GM23338 (cell line): ENCODE measurements around the gene INHBC. TPM values are rescaled to one million over a fixed set of nuclear protein-coding genes. Genes with fewer than 3 reads are reported as not detected.

ENCODE experiments used
- ATAC-seq: fragments of 200-7000 bp; cut with Tn5 transposase; 3 replicates; pipeline ENCODE4 v1.9.1; 2020
- DNase-seq: peaks from one replicate; pipeline ENCODE4 v3.0.0-alpha.2; 2015; ENCODE audit warnings: low spot score
- H2AFZ ChIP-seq: fragments of 200-600 bp; sonication (generic); 2 replicates; pipeline ENCODE4 v1.8.0; 2016; ENCODE audit warnings: antibody characterized with exemption, mild to moderate bottlenecking, moderate library complexity
- H3F3A ChIP-seq: fragments of 200-600 bp; sonication (generic); replicated peaks from 2 replicates; pipeline ENCODE4 v1.8.0; 2017; ENCODE audit warnings: antibody characterized with exemption, mixed run types, low read depth
- H3K27ac ChIP-seq: fragments of 200-600 bp; sonication (generic); 2 replicates; pipeline ENCODE4 v1.6.1; 2016; ENCODE audit warnings: low read depth
- H3K27me3 ChIP-seq: fragments of 200-600 bp; sonication (generic); 2 replicates; pipeline ENCODE4 v1.8.0; 2016; ENCODE audit warnings: mild to moderate bottlenecking, mixed run types, moderate library complexity; ENCODE audit not compliant: insufficient read depth
- H3K36me3 ChIP-seq: fragments of 200-600 bp; sonication (generic); 2 replicates; pipeline ENCODE4 v1.8.0; 2016; ENCODE audit warnings: mild to moderate bottlenecking; ENCODE audit not compliant: insufficient read depth
- H3K4me1 ChIP-seq: fragments of 200-600 bp; sonication (generic); 2 replicates; pipeline ENCODE4 v1.8.0; 2016; ENCODE audit warnings: mild to moderate bottlenecking, moderate library complexity; ENCODE audit not compliant: insufficient read depth
- H3K4me2 ChIP-seq: fragments of 200-600 bp; sonication (generic); 2 replicates; pipeline ENCODE4 v1.7.1; 2017; ENCODE audit warnings: mixed run types
- H3K4me3 ChIP-seq: fragments of 200-600 bp; sonication (generic); 2 replicates; pipeline ENCODE4 v1.6.1; 2016; ENCODE audit warnings: mixed run types
- H3K79me2 ChIP-seq: fragments of 200-600 bp; sonication (generic); replicated peaks from 2 replicates; pipeline ENCODE4 v1.8.0; 2017; ENCODE audit warnings: mild to moderate bottlenecking; ENCODE audit not compliant: insufficient read depth
- H3K9me2 ChIP-seq: fragments of 200-600 bp; sonication (generic); 2 replicates; pipeline ENCODE4 v1.8.0; 2017; ENCODE audit not compliant: insufficient read depth
- H4K20me1 ChIP-seq: fragments of 200-600 bp; sonication (generic); replicated peaks from 2 replicates; pipeline ENCODE4 v1.8.0; 2017; ENCODE audit warnings: mild to moderate bottlenecking; ENCODE audit not compliant: insufficient read depth
- H3K27ac Mint-ChIP-seq: 2 replicates; pipeline ENCODE4 v1.8.0; 2020; ENCODE audit warnings: inconsistent platforms, mild to moderate bottlenecking, moderate library complexity, mixed read lengths
- H3K27me3 Mint-ChIP-seq: 3 replicates; pipeline ENCODE4 v1.8.0; 2022; ENCODE audit warnings: low read depth, mild to moderate bottlenecking, moderate library complexity, mixed read lengths, inconsistent platforms; ENCODE audit not compliant: insufficient read depth, poor library complexity
- H3K36me3 Mint-ChIP-seq: 3 replicates; pipeline ENCODE4 v1.8.0; 2021; ENCODE audit warnings: low read depth, mild to moderate bottlenecking, inconsistent platforms, moderate library complexity, mixed read lengths
- H3K4me1 Mint-ChIP-seq: 3 replicates; pipeline ENCODE4 v1.8.0; 2020; ENCODE audit warnings: mild to moderate bottlenecking, inconsistent platforms, mixed read lengths
- H3K4me3 Mint-ChIP-seq: 3 replicates; pipeline ENCODE4 v1.8.0; 2021; ENCODE audit warnings: moderate library complexity, mild to moderate bottlenecking, inconsistent platforms, mixed read lengths
- H3K9me3 Mint-ChIP-seq: 3 replicates; pipeline ENCODE4 v1.8.0; 2020; ENCODE audit warnings: moderate library complexity, mild to moderate bottlenecking, inconsistent platforms, mixed read lengths
- EZH2 ChIP-seq: fragments of 200-600 bp; sonication (generic); IDR thresholded peaks from one replicate; pipeline ENCODE4 v1.8.0; 2017; ENCODE audit warnings: antibody characterized with exemption, mild to moderate bottlenecking, low read depth; ENCODE audit not compliant: unreplicated experiment
- polyA plus RNA-seq: library from polyadenylated mRNA; unstranded; fragments of >200 nt; fragmentation: Nextera tagmentation; extraction: Ambion mirVana; gene quantifications from 2 replicates; pipeline ENCODE4 v1.2.1, GENCODE V29; 2016
- total RNA-seq: library from RNA; depleted of rRNA; stranded (reverse); fragments of >200 nt; shearing (Covaris generic); gene quantifications from 2 replicates; pipeline ENCODE4 v1.2.3, GENCODE V29; 2014
- TF ChIP-seq, protein P1 (sequence below): fragments of 250-450 bp; sonication (Bioruptor Pico); IDR thresholded peaks from 2 replicates; pipeline ENCODE4 v1.5.0; 2020; ENCODE audit warnings: mild to moderate bottlenecking, moderate library complexity
- TF ChIP-seq, protein P2 (sequence below), 2 experiments: fragments of 200-600 bp in 1 of 2; sonication (generic) in 1 of 2; conservative IDR thresholded peaks; 2 replicates each; pipeline versions ENCODE4 v1.5.1 to v1.6.1; 2016 to 2017; ENCODE audit warnings: antibody characterized with exemption in 2 of 2, low read depth in 2 of 2, mild to moderate bottlenecking in 2 of 2, moderate library complexity in 1 of 2
- TF ChIP-seq, protein P3 (sequence below): IDR thresholded peaks from 2 replicates; pipeline ENCODE4 v1.6.1; 2016; ENCODE audit warnings: antibody characterized with exemption

The INHBC gene
- total and polyA plus RNA-seq, 2 experiments from 2014 or later, result 0.53 TPM; not detected in 1

DNA sequence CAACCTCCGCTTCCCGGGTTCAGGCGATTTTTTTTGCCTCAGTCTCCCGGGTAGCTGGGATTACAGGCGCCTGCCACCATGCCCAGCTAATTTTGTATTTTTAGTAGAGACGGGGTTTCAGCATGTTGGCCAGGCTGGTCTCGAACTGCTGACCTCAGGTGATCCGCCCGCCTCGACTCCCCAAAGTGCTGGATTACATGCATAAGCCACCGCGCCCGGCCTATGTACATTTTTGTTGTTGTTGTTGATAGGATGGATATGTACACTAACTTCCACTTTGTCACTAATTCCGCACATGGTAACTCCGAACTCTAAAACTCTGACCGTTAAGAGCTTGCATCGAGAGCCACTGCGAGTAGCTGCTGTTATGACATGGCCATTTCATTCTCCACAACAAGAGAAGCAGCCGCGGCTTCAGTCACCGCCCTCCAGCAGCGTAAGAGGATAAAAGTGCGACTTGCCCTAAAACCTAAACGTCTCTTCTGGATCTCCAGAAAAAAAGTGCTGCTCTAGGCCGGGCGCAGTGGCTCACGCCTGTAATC lies 52.5 kb downstream of the INHBC start (continued):
- TF ChIP-seq, protein P1, sequence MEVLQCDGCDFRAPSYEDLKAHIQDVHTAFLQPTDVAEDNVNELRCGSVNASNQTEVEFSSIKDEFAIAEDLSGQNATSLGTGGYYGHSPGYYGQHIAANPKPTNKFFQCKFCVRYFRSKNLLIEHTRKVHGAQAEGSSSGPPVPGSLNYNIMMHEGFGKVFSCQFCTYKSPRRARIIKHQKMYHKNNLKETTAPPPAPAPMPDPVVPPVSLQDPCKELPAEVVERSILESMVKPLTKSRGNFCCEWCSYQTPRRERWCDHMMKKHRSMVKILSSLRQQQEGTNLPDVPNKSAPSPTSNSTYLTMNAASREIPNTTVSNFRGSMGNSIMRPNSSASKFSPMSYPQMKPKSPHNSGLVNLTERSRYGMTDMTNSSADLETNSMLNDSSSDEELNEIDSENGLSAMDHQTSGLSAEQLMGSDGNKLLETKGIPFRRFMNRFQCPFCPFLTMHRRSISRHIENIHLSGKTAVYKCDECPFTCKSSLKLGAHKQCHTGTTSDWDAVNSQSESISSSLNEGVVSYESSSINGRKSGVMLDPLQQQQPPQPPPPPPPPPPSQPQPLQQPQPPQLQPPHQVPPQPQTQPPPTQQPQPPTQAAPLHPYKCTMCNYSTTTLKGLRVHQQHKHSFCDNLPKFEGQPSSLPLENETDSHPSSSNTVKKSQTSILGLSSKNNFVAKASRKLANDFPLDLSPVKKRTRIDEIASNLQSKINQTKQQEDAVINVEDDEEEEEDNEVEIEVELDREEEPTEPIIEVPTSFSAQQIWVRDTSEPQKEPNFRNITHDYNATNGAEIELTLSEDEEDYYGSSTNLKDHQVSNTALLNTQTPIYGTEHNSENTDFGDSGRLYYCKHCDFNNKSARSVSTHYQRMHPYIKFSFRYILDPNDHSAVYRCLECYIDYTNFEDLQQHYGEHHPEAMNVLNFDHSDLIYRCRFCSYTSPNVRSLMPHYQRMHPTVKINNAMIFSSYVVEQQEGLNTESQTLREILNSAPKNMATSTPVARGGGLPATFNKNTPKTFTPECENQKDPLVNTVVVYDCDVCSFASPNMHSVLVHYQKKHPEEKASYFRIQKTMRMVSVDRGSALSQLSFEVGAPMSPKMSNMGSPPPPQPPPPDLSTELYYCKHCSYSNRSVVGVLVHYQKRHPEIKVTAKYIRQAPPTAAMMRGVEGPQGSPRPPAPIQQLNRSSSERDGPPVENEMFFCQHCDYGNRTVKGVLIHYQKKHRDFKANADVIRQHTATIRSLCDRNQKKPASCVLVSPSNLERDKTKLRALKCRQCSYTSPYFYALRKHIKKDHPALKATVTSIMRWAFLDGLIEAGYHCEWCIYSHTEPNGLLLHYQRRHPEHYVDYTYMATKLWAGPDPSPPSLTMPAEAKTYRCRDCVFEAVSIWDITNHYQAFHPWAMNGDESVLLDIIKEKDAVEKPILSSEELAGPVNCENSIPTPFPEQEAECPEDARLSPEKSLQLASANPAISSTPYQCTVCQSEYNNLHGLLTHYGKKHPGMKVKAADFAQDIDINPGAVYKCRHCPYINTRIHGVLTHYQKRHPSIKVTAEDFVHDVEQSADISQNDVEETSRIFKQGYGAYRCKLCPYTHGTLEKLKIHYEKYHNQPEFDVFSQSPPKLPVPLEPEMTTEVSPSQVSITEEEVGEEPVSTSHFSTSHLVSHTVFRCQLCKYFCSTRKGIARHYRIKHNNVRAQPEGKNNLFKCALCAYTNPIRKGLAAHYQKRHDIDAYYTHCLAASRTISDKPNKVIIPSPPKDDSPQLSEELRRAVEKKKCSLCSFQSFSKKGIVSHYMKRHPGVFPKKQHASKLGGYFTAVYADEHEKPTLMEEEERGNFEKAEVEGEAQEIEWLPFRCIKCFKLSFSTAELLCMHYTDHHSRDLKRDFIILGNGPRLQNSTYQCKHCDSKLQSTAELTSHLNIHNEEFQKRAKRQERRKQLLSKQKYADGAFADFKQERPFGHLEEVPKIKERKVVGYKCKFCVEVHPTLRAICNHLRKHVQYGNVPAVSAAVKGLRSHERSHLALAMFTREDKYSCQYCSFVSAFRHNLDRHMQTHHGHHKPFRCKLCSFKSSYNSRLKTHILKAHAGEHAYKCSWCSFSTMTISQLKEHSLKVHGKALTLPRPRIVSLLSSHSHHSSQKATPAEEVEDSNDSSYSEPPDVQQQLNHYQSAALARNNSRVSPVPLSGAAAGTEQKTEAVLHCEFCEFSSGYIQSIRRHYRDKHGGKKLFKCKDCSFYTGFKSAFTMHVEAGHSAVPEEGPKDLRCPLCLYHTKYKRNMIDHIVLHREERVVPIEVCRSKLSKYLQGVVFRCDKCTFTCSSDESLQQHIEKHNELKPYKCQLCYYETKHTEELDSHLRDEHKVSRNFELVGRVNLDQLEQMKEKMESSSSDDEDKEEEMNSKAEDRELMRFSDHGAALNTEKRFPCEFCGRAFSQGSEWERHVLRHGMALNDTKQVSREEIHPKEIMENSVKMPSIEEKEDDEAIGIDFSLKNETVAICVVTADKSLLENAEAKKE (CRISPR knock-in tag), result no peak
- TF ChIP-seq, protein P2, sequence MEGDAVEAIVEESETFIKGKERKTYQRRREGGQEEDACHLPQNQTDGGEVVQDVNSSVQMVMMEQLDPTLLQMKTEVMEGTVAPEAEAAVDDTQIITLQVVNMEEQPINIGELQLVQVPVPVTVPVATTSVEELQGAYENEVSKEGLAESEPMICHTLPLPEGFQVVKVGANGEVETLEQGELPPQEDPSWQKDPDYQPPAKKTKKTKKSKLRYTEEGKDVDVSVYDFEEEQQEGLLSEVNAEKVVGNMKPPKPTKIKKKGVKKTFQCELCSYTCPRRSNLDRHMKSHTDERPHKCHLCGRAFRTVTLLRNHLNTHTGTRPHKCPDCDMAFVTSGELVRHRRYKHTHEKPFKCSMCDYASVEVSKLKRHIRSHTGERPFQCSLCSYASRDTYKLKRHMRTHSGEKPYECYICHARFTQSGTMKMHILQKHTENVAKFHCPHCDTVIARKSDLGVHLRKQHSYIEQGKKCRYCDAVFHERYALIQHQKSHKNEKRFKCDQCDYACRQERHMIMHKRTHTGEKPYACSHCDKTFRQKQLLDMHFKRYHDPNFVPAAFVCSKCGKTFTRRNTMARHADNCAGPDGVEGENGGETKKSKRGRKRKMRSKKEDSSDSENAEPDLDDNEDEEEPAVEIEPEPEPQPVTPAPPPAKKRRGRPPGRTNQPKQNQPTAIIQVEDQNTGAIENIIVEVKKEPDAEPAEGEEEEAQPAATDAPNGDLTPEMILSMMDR (conservative IDR thresholded peaks at IDR 0.05; ENCODE audit: low read depth in 2 of 2), result no peak
- TF ChIP-seq EZH2, result no peak

DNA sequence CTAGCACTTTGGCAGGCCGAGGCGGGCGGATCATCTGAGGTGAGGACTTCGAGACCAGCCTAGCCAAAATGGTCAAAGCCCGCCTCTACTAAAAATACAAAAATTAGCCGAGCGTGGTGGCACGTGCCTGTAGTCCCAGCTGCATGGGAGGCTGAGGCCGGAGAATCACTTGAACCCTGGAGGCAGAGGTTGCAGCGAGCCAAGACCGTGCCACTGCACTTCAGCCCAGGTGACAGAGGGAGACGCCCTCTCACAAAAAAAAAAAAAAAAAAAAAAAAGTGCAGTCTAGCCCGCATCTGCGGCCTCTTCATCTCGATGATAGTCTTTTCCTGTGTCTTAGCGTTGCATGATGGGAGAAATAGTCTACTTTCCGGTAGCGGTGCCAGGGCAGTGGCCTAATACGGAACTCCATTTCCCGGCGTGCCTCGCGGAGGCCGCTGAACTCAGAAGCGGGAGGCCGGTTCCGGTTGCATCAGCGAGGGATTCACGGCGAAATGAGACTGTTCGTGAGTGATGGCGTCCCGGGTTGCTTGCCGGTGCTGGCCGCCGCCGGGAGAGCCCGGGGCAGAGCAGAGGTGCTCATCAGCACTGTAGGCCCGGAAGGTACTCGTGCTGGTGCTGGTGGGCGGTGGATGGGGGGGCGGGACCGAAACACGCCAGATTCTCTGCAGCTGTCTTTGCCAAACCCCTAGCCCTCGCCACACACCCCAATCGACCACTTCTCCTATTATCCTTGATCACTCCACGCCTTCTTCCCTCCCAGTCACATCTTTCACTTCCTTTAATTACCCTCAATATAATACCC lies 53.2 kb downstream of the INHBC start, which contains the start of gene MARS1:
MARS1 (plus strand) TSS at position 472 of the 805 bp plus-strand sequence; CDS start at position 495, 23 bp downstream.
- Histone ChIP-seq H3K36me3 (peaks cover 40% of the 10 kb centered on the region), H3K4me2 (peak within 1 kb of the TSS; percentile 100), H2AFZ (no peak within 1 kb of the TSS), H3K27ac (peak within 1 kb of the TSS; percentile 88), H3K4me1 (no peaks in the 10 kb centered on the region; the same call in 1 of the 2 replicates), H3F3A (peaks cover 39% of the 10 kb centered on the region), H3K79me2 (peaks cover 30% of the 10 kb centered on the region), H3K4me3 (peak within 1 kb of the TSS; percentile 100), H3K27me3 (no peaks in the 10 kb centered on the region), H4K20me1 (peaks cover 34% of the 10 kb centered on the region), H3K9me2 (no peaks in the 10 kb centered on the region)
- Mint-ChIP-seq H3K4me1 (peaks cover 17% of the 10 kb centered on the region), H3K4me3 (peak within 1 kb of the TSS; percentile 88), H3K27me3 (peaks cover 15% of the 10 kb centered on the region), H3K27ac (peak within 1 kb of the TSS; percentile 99), H3K36me3 (peaks cover 51% of the 10 kb centered on the region), H3K9me3 (no peaks in the 10 kb centered on the region)
- ATAC-seq (peak; percentile 96), DNase-seq (peak; percentile 99)
- TF ChIP-seq, protein P3, sequence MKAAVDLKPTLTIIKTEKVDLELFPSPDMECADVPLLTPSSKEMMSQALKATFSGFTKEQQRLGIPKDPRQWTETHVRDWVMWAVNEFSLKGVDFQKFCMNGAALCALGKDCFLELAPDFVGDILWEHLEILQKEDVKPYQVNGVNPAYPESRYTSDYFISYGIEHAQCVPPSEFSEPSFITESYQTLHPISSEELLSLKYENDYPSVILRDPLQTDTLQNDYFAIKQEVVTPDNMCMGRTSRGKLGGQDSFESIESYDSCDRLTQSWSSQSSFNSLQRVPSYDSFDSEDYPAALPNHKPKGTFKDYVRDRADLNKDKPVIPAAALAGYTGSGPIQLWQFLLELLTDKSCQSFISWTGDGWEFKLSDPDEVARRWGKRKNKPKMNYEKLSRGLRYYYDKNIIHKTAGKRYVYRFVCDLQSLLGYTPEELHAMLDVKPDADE, result peak; percentile 97
